Measurements from ENCODE around the gene OSBP. TPM values are rescaled to one million over a fixed set of nuclear protein-coding genes. Genes with fewer than 3 reads are reported as not detected.
A peak's percentile ranks its signal among the peaks of the same experiment; 100 is the strongest.

OSBP gene
- total and polyA plus RNA-seq, 9 of the 15 experiments (the other 6 are each of a cell fraction or from before 2014, with no cell fraction given): 11.7 to 49.0 (median 28.7) TPM

GRCh38 chr11:59550368-59550841, 65.2 kb downstream of the OSBP start (continued):
- TF ChIP-seq CBX2 (IDR thresholded peaks at IDR 0.05; ENCODE audit: insufficient read depth, low read length, poor library complexity, severe bottlenecking) (no peak), NR3C1 (CRISPR knock-in tag; IDR thresholded peaks at IDR 0.05) (no peak), TEAD2 (tag; IDR thresholded peaks at IDR 0.05) (no peak), HDAC8 (tag; IDR thresholded peaks at IDR 0.05) (no peak), GATAD2A (IDR thresholded peaks at IDR 0.05) (no peak), CHD1 (IDR thresholded peaks at IDR 0.05; ENCODE audit: low read length) (peak; percentile 82), MCM5 (IDR thresholded peaks at IDR 0.05; ENCODE audit: low read depth) (no peak), ZNF609 (CRISPR knock-in tag; IDR thresholded peaks at IDR 0.05; ENCODE audit: borderline replicate concordance) (no peak), ZNF224 (CRISPR knock-in tag; IDR thresholded peaks at IDR 0.05) (no peak), JUND (IDR thresholded peaks at IDR 0.05; ENCODE audit: borderline replicate concordance, low read depth, low read length) (peak; percentile 60), JUND (tag; IDR thresholded peaks at IDR 0.05; ENCODE audit: borderline replicate concordance, low read depth, low read length) (no peak; the same call in 2 of the 3 replicates), KDM2B (CRISPR knock-in tag; IDR thresholded peaks at IDR 0.05) (0 out of 2 replicates have a peak, but pooled peaks have one; percentile 78), SAFB (IDR thresholded peaks at IDR 0.05; ENCODE audit: borderline replicate concordance, low read depth, low read length) (no peak), E2F5 (CRISPR knock-in tag; IDR thresholded peaks at IDR 0.05) (no peak), ZNF134 (CRISPR knock-in tag; conservative IDR thresholded peaks at IDR 0.05) (no peak), E4F1 (CRISPR knock-in tag; IDR thresholded peaks at IDR 0.05; ENCODE audit: borderline replicate concordance) (no peak), ETS2 (tag; IDR thresholded peaks at IDR 0.05; ENCODE audit: borderline replicate concordance, poor library complexity, severe bottlenecking) (peak; percentile 34), ZNF740 (CRISPR knock-in tag; IDR thresholded peaks at IDR 0.05) (no peak), ZNF740 (tag; IDR thresholded peaks at IDR 0.05) (no peak), ZNF146 (CRISPR knock-in tag; IDR thresholded peaks at IDR 0.05; ENCODE audit: unreplicated experiment) (no peak)

All from K562 (cell line).